Immature natural killer cell (primary cell): Measurements from ENCODE around the gene CHST11. TPM values are rescaled to one million over a fixed set of nuclear protein-coding genes. Genes with fewer than 3 reads are reported as not detected.

Experiments
- DNase-seq, 3 donors: peaks; one replicate each; pipeline ENCODE4 v3.0.0; 2022; ENCODE audit warnings: mixed read lengths in 1 of 3
- H3K27ac Mint-ChIP-seq, 6 donors: one replicate each; pipeline ENCODE4 v1.8.0; 2020; ENCODE audit warnings: mixed read lengths in 6 of 6, mild to moderate bottlenecking in 5 of 6, inconsistent platforms in 4 of 6, moderate library complexity in 3 of 6
- H3K27me3 Mint-ChIP-seq, 3 donors: one replicate each; pipeline ENCODE4 v1.8.0; 2020 to 2021; ENCODE audit warnings: low read depth in 3 of 3, mild to moderate bottlenecking in 3 of 3, mixed read lengths in 3 of 3, moderate library complexity in 3 of 3, inconsistent platforms in 1 of 3
- H3K36me3 Mint-ChIP-seq, 3 donors: one replicate each; pipeline ENCODE4 v1.8.0; 2020; ENCODE audit warnings: mixed read lengths in 3 of 3, inconsistent platforms in 2 of 3, mild to moderate bottlenecking in 2 of 3
- H3K4me1 Mint-ChIP-seq, 2 donors: one replicate each; pipeline ENCODE4 v1.8.0; 2020; ENCODE audit warnings: inconsistent platforms in 2 of 2, mild to moderate bottlenecking in 2 of 2, mixed read lengths in 2 of 2, moderate library complexity in 1 of 2
- H3K4me3 Mint-ChIP-seq, 5 donors: one replicate each; pipeline ENCODE4 v1.8.0; 2020; ENCODE audit warnings: mild to moderate bottlenecking in 5 of 5, mixed read lengths in 5 of 5, inconsistent platforms in 3 of 5, moderate library complexity in 3 of 5
- H3K9me3 Mint-ChIP-seq, 6 donors: one replicate each; pipeline ENCODE4 v1.8.0; 2020; ENCODE audit warnings: mild to moderate bottlenecking in 6 of 6, mixed read lengths in 6 of 6, inconsistent platforms in 4 of 6, moderate library complexity in 3 of 6
- polyA plus RNA-seq, 3 donors: library from polyadenylated mRNA; unstranded; fragments of 300-500 nt; fragmentation: Illumina TruSeq; gene quantifications; one replicate each; pipeline ENCODE4 v1.2.3, GENCODE V29; 2021

Gene CHST11
- polyA plus RNA-seq, 3 donors from 2014 or later = 42.5 to 90.1 (median 78.4) TPM

- no peaks in the 10 kb centered on the region for H3K36me3 Mint-ChIP-seq
- H3K27me3 Mint-ChIP-seq = peaks cover 2 to 3% (median 3%) of the 10 kb centered on the region in 3 donors
- H3K4me1 Mint-ChIP-seq = peaks cover 77 to 94% of the 10 kb centered on the region in 2 donors
- no peak for DNase-seq
- H3K9me3 Mint-ChIP-seq = no peaks in the 10 kb centered on the region
- peak overlapping the region in 2 of 6 donors; percentile 20 to 21 for H3K27ac Mint-ChIP-seq
- H3K4me3 Mint-ChIP-seq = peak overlapping the region in 1 of 5 donors; percentile 26
Measured at GRCh38 chr12:104748790-104749189, 292.0 kb downstream of the CHST11 start.

GRCh38 chr12:104749545-104749944 is 292.8 kb downstream of the CHST11 start:
- H3K9me3 Mint-ChIP-seq = no peaks in the 10 kb centered on the region
- H3K27ac Mint-ChIP-seq = peak overlapping the region in 3 of 6 donors; percentile 8 to 80 (median 22)
- peak overlapping the region in 3 of 5 donors; percentile 7 to 36 (median 14) for H3K4me3 Mint-ChIP-seq
- peaks cover 2 to 3% (median 3%) of the 10 kb centered on the region in 3 donors for H3K27me3 Mint-ChIP-seq
- no peaks in the 10 kb centered on the region for H3K36me3 Mint-ChIP-seq
- H3K4me1 Mint-ChIP-seq = peaks cover 77 to 93% of the 10 kb centered on the region in 2 donors
- DNase-seq = no peak

DNA sequence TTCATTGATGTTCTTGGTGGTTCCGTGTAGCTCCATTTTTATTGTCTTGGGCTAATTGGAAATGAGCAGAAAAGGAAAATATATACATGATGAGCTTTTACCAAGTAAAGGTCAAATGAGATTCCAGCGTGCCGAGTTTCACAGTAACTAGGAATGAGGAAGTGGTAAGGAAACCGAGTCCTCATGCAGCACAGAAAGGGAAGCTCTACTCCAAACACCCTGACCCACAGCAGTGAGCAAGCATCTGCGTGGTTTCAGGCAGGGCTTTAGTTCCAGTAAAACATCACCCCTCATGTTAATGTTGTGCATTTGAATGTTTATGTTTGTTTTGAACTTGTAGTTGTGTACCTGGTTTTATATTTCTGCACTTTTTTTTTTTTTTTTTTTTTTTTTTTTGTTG is 293.3 kb downstream of the CHST11 start:
- Mint-ChIP-seq H3K4me3 (peak overlapping the region in 4 of 5 donors; percentile 3 to 36 (median 13)), H3K9me3 (no peaks in the 10 kb centered on the region), H3K27me3 (peaks cover 3 to 6% (median 4%) of the 10 kb centered on the region in 3 donors), H3K27ac (peak overlapping the region in 3 of 6 donors; percentile 8 to 80 (median 10)), H3K4me1 (peaks cover 80 to 93% of the 10 kb centered on the region in 2 donors), H3K36me3 (no peaks in the 10 kb centered on the region)
- no peak for DNase-seq

DNA sequence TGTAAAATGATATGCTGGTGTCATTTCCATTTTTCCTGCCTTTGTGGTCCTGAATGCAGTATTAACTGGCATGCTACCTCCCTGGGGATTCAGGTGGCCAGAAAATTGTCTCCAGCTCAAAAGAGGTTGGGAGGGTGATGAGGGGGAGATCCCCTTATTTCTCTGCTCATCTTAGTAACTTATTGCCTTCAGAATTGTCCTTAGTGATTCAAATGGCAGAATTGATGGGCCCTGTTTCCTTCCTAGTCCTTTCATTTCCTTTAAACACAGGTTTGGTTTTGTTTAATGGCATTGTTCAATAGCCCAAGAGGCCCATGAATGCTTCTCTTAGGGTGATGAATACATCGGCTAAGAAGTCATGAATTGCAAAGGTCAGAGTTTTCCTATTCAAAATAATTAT is 294.4 kb downstream of the CHST11 start:
- peaks cover 3 to 9% (median 4%) of the 10 kb centered on the region in 3 donors for H3K27me3 Mint-ChIP-seq
- H3K27ac Mint-ChIP-seq = peak overlapping the region in 2 of 6 donors; percentile 27 to 51
- no peaks in the 10 kb centered on the region for H3K9me3 Mint-ChIP-seq
- H3K36me3 Mint-ChIP-seq = peaks cover 0 to under 1% (median under 1%) of the 10 kb centered on the region in 3 donors
- H3K4me3 Mint-ChIP-seq = peak overlapping the region in 1 of 5 donors; percentile 10
- H3K4me1 Mint-ChIP-seq = peaks cover 76 to 92% of the 10 kb centered on the region in 2 donors
- DNase-seq = no peak

- H3K27ac Mint-ChIP-seq = peak overlapping the region in 2 of 6 donors; percentile 7 to 24
- peaks cover 75 to 92% of the 10 kb centered on the region in 2 donors for H3K4me1 Mint-ChIP-seq
- H3K27me3 Mint-ChIP-seq = peaks cover 3 to 9% (median 7%) of the 10 kb centered on the region in 3 donors
- H3K9me3 Mint-ChIP-seq = no peaks in the 10 kb centered on the region
- peak overlapping the region in 1 of 5 donors; percentile 10 for H3K4me3 Mint-ChIP-seq
- DNase-seq = no peak
- peaks cover 0 to 5% (median 5%) of the 10 kb centered on the region in 3 donors for H3K36me3 Mint-ChIP-seq
Measured at GRCh38 chr12:104751594-104751993, 294.8 kb downstream of the CHST11 start.

- Mint-ChIP-seq H3K27ac (peak overlapping the region in 3 of 6 donors; percentile 7 to 53 (median 24)), H3K9me3 (no peaks in the 10 kb centered on the region), H3K27me3 (peaks cover 5 to 13% (median 7%) of the 10 kb centered on the region in 3 donors), H3K36me3 (peaks cover 3 to 9% (median 9%) of the 10 kb centered on the region in 3 donors), H3K4me3 (peak overlapping the region in 1 of 5 donors; percentile 10), H3K4me1 (peaks cover 70 to 89% of the 10 kb centered on the region in 2 donors)
- no peak for DNase-seq
Measured at GRCh38 chr12:104752016-104752415, 295.3 kb downstream of the CHST11 start.

- peaks cover 12 to 17% (median 12%) of the 10 kb centered on the region in 3 donors for H3K36me3 Mint-ChIP-seq
- H3K27me3 Mint-ChIP-seq = peaks cover 7 to 14% (median 7%) of the 10 kb centered on the region in 3 donors
- H3K4me1 Mint-ChIP-seq = peaks cover 62 to 80% of the 10 kb centered on the region in 2 donors
- no peaks in the 10 kb centered on the region for H3K9me3 Mint-ChIP-seq
- peak overlapping the region in 1 of 6 donors; percentile 53 for H3K27ac Mint-ChIP-seq
- no peak for DNase-seq
- no peak overlapping the region for H3K4me3 Mint-ChIP-seq
Measured at GRCh38 chr12:104752881-104753280, 296.1 kb downstream of the CHST11 start.

DNA sequence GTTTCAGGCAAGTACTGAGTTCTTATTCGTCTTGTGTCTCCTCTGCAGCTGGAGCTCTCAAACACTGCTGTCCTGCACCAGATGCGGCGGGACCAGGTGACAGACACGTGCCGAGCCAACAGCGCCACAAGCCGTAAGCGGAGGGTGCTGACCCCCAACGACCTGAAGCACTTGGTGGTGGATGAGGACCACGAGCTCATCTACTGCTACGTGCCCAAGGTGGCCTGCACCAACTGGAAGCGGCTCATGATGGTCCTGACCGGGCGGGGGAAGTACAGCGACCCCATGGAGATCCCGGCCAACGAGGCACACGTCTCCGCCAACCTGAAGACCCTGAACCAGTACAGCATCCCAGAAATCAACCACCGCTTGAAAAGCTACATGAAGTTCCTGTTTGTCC is 300.2 kb downstream of the CHST11 start:
- peaks cover 42 to 67% of the 10 kb centered on the region in 2 donors for H3K4me1 Mint-ChIP-seq
- peaks cover 7 to 15% (median 9%) of the 10 kb centered on the region in 3 donors for H3K27me3 Mint-ChIP-seq
- H3K4me3 Mint-ChIP-seq = no peak overlapping the region
- H3K36me3 Mint-ChIP-seq = peaks cover 18 to 31% (median 23%) of the 10 kb centered on the region in 3 donors
- peak overlapping the region in 1 of 6 donors; percentile 2 for H3K27ac Mint-ChIP-seq
- no peaks in the 10 kb centered on the region for H3K9me3 Mint-ChIP-seq
- DNase-seq = no peak

- H3K9me3 Mint-ChIP-seq = no peaks in the 10 kb centered on the region
- H3K4me1 Mint-ChIP-seq = peaks cover 39 to 62% of the 10 kb centered on the region in 2 donors
- H3K4me3 Mint-ChIP-seq = no peak overlapping the region
- H3K27me3 Mint-ChIP-seq = peaks cover 8 to 17% (median 15%) of the 10 kb centered on the region in 3 donors
- no peak overlapping the region for H3K27ac Mint-ChIP-seq
- DNase-seq = no peak
- peaks cover 18 to 31% (median 23%) of the 10 kb centered on the region in 3 donors for H3K36me3 Mint-ChIP-seq
Measured at GRCh38 chr12:104758771-104759170, 302.0 kb downstream of the CHST11 start.

DNA sequence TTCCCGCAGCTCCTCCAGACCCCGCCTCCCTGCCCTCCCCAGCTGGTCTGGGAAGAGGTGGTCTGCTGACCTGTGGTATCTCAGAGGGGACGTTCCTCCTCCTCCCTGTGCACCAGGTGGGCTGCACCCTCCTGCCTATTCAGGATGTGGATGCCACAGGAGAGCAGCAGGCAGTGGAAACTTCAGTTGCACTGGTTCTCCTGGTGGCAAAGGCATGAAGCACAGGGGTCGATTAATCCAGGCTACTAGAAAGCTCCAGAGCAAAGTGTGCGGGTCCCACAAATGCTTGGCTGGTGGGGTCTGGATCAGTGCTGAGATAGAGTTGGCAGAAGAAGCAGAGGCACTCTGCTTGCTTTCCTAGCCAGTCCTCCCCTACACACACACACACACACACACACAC is 304.3 kb downstream of the CHST11 start:
- no peak overlapping the region for H3K4me3 Mint-ChIP-seq
- H3K9me3 Mint-ChIP-seq = no peaks in the 10 kb centered on the region
- H3K4me1 Mint-ChIP-seq = peaks cover 40 to 58% of the 10 kb centered on the region in 2 donors
- no peak overlapping the region for H3K27ac Mint-ChIP-seq
- H3K27me3 Mint-ChIP-seq = peaks cover 8 to 16% (median 10%) of the 10 kb centered on the region in 3 donors
- peaks cover 18 to 31% (median 23%) of the 10 kb centered on the region in 3 donors for H3K36me3 Mint-ChIP-seq
- no peak for DNase-seq

- Mint-ChIP-seq H3K9me3 (no peaks in the 10 kb centered on the region), H3K36me3 (peaks cover 13 to 26% (median 23%) of the 10 kb centered on the region in 3 donors), H3K4me3 (no peak overlapping the region), H3K27ac (peak overlapping the region in 3 of 6 donors; percentile 2 to 67 (median 60)), H3K4me1 (peaks cover 37 to 53% of the 10 kb centered on the region in 2 donors), H3K27me3 (peaks cover 8 to 13% (median 13%) of the 10 kb centered on the region in 3 donors)
- DNase-seq = no peak
Measured at GRCh38 chr12:104761611-104762010, 304.9 kb downstream of the CHST11 start.

- Mint-ChIP-seq H3K36me3 (peaks cover 6 to 11% (median 9%) of the 10 kb centered on the region in 3 donors), H3K27ac (peak overlapping the region in 3 of 6 donors; percentile 14 to 66 (median 39)), H3K27me3 (peaks cover 4 to 16% (median 12%) of the 10 kb centered on the region in 3 donors), H3K4me1 (peaks cover 37 to 50% of the 10 kb centered on the region in 2 donors), H3K4me3 (peak overlapping the region in 2 of 5 donors; percentile 15 to 35), H3K9me3 (no peaks in the 10 kb centered on the region)
- no peak for DNase-seq
Measured at GRCh38 chr12:104763168-104763805, 306.5 kb downstream of the CHST11 start.

DNA sequence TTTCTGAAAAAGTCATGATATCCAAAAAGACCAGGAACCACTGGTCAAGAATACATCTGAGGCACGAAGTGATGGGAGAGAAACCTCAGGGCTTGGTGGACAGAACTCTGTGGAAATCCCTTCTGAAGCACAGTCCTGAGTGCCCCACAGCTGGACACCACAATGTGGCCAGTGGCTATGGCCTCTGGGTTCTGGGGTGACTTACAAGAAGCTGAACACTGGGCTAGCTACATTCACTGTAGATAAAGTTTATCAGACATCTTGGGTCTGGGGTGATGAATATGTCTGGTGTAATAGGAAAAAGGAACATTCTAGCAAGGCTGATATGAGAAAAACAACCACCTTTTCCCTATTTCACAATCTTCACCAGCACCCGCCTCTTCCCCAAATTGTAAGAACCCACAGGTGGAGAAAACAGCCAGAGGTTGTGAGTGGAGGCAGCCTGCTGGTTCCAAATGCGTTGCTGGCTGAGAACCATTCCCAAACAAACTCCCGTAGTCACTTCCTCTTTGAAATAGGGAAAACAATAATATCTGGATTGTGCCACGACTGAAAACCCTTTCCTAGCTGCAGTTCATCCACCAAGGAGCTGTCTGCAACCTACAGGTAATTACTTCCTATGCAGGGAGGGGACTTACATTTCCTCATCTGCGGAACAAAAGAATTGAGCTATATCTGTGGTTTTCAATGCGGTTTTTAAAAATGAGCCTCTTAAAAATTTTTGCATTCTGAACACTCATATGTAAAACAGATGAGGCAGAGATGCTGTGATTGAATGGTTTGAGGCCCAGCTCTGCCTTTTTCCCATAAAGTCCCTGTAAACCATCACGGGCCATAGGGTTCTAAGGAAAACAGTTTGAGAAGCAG is 307.7 kb downstream of the CHST11 start:
- DNase-seq = no peak
- Mint-ChIP-seq H3K27ac (peak overlapping the region in 2 of 6 donors; percentile 23 to 37), H3K27me3 (peaks cover 4 to 16% (median 8%) of the 10 kb centered on the region in 3 donors), H3K4me1 (peaks cover 34 to 49% of the 10 kb centered on the region in 2 donors), H3K9me3 (no peaks in the 10 kb centered on the region), H3K4me3 (no peak overlapping the region), H3K36me3 (peaks cover 0 to 2% (median 0%) of the 10 kb centered on the region in 3 donors)
